Fibroblast of mammary gland (primary cell): Measurements from ENCODE around the gene SLC22A9.
"Not testable (repeated sequence)": the region's sequence is repeated elsewhere in the genome, so short reads cannot be mapped to it uniquely, and the experiment has no call there.

ENCODE experiments used
- DNase-seq: peaks from one replicate; pipeline ENCODE4 v3.0.0-alpha.2; 2010; ENCODE audit warnings: low read depth
- H3K4me3 ChIP-seq: 2 replicates; pipeline ENCODE4 v1.5.1; 2011; ENCODE audit warnings: low read depth, mild to moderate bottlenecking, low read length, moderate library complexity; ENCODE audit not compliant: control insufficient read depth
- TF ChIP-seq, protein P1 (sequence below): conservative IDR thresholded peaks from 2 replicates; pipeline ENCODE4 v1.5.1; 2011; ENCODE audit warnings: low read depth, low read length, inconsistent platforms; ENCODE audit not compliant: control insufficient read depth, insufficient read depth

SLC22A9 gene

GRCh38 chr11:63369165-63369970 is at the start of gene SLC22A9:
Gene SLC22A9 (plus strand): TSS chr11:63369785. CDS start chr11:63370057, 272 bp downstream.
- TF ChIP-seq, protein P1, sequence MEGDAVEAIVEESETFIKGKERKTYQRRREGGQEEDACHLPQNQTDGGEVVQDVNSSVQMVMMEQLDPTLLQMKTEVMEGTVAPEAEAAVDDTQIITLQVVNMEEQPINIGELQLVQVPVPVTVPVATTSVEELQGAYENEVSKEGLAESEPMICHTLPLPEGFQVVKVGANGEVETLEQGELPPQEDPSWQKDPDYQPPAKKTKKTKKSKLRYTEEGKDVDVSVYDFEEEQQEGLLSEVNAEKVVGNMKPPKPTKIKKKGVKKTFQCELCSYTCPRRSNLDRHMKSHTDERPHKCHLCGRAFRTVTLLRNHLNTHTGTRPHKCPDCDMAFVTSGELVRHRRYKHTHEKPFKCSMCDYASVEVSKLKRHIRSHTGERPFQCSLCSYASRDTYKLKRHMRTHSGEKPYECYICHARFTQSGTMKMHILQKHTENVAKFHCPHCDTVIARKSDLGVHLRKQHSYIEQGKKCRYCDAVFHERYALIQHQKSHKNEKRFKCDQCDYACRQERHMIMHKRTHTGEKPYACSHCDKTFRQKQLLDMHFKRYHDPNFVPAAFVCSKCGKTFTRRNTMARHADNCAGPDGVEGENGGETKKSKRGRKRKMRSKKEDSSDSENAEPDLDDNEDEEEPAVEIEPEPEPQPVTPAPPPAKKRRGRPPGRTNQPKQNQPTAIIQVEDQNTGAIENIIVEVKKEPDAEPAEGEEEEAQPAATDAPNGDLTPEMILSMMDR, result no peak
- no peak for DNase-seq
- H3K4me3 ChIP-seq, result no peak within 1 kb of the TSS

DNA sequence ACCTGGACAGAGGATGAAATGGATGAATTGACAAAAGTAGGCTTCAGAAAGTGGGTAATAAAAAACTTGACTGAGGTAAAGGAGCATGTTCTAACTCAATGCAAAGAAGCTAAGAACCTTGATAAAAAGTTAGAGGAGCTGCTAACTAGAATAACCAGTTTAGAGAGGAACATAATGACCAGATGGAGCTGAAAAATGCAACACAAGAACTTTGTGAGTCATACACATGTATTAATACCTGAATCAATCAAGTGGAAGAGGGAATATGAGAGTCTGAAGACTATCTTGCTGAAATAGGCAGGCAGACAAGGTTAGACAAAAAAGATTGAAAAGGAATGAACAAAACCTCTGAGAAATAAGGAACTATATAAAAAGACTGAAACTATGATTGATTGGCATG is 47.9 kb upstream of the SLC22A9 start:
- H3K4me3 ChIP-seq, result no peak overlapping the region
- TF ChIP-seq, protein P1, result no peak
- DNase-seq, result no peak

DNA sequence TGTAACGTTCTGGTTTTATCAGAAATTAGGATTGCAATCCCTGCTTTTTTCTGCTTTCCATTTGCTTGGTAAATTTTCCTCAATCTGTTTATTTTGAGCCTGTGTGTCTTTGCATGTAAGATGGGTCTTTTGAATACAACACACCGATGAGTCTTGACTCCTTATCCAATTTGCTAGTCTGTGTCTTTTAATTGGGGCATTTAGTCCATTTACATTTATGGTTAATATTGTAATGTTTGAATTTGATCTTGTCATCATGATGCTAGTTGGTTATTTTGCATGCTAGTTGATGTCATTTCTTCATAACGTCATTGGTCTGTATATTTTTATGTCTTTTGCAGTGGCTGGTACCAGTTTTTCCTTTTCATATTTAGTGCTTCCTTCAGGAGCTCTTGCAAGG is 34.5 kb upstream of the SLC22A9 start:
- not testable (repeated sequence) for DNase-seq, H3K4me3 ChIP-seq

- TF ChIP-seq, protein P1, result no peak
- no peak overlapping the region for H3K4me3 ChIP-seq
- DNase-seq, result no peak
Observed at GRCh38 chr11:63337070-63337469, 32.5 kb upstream of the SLC22A9 start.

DNA sequence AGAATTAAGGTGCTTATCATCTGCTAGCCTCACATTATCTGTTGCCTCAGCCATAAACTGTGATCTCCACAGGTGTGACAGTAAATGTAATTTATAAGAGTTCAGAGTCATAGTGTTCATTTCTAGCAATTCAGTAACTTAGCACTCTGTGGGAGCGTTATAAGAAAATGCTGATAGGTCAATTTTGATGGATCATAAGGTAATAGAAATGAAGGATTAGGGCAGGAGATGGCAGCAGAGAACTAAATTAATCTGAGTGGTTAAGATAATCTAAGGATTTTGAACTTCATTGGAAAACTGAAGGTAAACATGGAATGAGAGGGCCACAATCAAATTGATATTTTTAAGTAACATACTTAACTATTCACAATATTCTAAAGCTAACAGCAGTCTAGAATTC is 26.5 kb upstream of the SLC22A9 start:
- no peak overlapping the region for H3K4me3 ChIP-seq
- DNase-seq, result no peak
- TF ChIP-seq, protein P1, result no peak

DNA sequence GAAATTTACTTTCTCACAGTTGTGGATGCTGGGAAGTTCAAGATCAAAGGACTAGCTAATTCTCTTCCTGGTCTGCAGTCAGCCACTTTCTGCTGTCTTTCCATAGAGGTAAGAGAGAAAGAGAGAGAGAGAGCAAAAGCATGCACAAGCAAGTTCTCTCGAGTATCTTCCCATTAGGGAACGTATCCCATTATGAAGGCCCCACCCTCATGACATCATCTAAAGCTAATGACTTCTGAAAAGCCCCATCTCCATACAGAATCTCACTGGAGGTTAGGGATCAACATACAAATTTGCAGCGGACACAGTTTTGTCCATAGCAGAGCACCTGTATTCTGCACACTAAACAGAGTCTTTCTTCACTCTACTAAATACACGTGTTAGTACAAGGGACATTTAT is 17.4 kb upstream of the SLC22A9 start:
- no peak overlapping the region for H3K4me3 ChIP-seq
- no peak for DNase-seq
- TF ChIP-seq, protein P1, result no peak

GRCh38 chr11:63362196-63362793 is 7.3 kb upstream of the SLC22A9 start:
- no peak overlapping the region for H3K4me3 ChIP-seq
- TF ChIP-seq, protein P1, result no peak
- DNase-seq, result no peak
